Activated CD4-positive, alpha-beta T cell treated with anti-CD3 and anti-CD28 coated beads for 24 hours (primary cell): ENCODE results near the gene ELAVL4.

ENCODE experiments used
- DNase-seq, 2 donors: peaks; one replicate each; pipeline ENCODE4 v3.0.0-alpha.2; 2020; ENCODE audit warnings: low read depth in 2 of 2

ELAVL4 gene

DNA sequence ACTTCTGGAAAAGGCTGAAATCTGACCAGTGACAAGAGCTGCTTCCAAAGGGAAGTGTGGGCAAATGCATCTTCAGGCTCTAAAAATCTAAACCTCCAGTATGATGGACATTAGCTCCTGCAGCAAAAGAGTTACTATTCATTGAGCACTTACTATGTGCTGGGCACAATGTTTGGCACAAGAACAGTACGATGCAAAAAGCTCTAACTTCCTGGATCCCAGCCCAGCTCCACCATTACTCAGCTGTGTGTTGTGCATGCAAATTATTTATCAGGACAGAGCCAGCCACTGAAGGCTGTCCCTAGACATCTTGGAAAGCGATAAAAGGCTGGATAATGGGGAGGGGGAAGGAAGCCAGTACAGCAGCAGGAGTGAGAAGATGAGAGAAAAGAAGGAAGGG, 143.5 kb downstream of the ELAVL4 start:
- no peak for DNase-seq
